HG03439 (cell line): ENCODE measurements around the gene ARHGEF6.

Experiments
- ATAC-seq: cut with Tn5 transposase; IDR thresholded peaks from one replicate; pipeline ENCODE4 v1.9.1; 2021; ENCODE audit warnings: mild to moderate bottlenecking, moderate library complexity; ENCODE audit not compliant: unreplicated experiment

ARHGEF6 gene

GRCh38 chrX:136747003-136747986 is 33.4 kb downstream of the ARHGEF6 start:
- no peak for ATAC-seq

- ATAC-seq, result no peak
These were observed 35.2 kb downstream of the ARHGEF6 start for GRCh38 chrX:136745215-136746173.

GRCh38 chrX:136742721-136743379 is 37.9 kb downstream of the ARHGEF6 start:
- no peak for ATAC-seq

DNA sequence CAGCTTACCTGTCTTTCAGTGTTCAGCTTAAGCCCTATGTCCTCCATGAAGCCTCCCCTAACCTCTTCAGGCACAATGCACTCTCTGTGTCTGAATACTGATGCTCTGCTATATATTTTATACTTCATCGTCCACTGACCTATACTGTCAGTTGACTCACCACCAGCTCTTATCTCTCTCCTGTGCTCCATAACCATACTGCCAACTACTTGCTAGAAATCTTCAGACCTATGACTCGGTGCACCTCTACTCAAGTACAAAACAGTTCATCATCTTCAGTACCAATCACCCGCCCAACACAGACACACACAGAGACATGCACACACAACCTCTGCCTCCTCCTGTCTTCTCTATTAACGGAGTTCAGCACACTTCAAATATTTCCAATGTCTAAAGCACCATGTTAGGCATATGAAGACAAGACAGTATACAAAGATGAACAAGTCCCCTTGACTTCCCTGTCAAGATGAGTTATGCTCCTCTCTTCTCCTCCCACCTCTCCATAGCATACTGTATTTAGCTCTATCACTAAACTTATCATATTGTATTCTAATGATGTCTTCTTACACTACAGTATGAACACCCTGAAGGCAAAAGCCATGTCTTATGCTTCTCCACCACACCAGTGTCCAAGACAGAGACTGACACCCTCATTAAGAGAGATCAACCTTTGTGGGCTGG is 42.5 kb downstream of the ARHGEF6 start:
- no peak for ATAC-seq

- ATAC-seq, result no peak
These were observed 44.0 kb downstream of the ARHGEF6 start for GRCh38 chrX:136736690-136737089.

- no peak for ATAC-seq
These were observed 45.1 kb downstream of the ARHGEF6 start for GRCh38 chrX:136735601-136736000.

DNA sequence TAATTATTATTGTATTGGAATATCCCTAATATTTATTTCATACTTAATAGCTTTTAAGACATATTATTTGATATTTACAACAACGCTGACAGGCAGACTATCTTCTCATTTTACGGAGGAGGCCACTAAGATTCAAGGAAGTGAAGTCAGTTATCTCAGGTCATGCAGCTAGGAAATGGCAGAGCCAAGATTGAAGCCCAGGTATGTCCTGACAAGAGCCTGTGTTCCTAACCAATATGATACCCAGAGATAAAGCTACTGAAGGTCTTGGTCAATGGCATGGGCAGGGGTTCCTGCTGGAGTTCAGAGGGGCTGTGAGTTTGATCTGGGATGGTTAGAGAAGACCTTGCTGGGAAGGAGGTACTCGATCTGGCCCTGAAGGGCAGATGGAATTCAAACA is 47.1 kb downstream of the ARHGEF6 start:
- no peak for ATAC-seq

DNA sequence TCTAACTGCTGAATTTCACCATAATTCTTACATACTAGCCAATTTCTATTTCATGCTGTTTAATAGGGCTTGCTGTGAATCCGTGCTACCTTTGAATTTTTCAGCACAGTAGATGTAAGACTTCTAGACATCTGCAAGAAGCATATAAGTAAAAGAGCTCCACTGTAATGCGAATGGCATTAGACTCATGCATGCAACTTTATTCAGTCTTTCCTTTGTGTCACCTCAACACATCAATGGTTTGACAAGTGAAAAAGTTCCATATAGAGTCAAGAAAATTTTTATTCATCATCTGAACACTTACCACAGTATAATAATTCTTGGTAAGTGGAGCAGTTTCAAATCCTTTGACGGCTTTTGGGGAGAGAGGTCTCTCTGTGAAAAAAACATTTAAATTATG is 48.9 kb downstream of the ARHGEF6 start:
- ATAC-seq, result no peak

GRCh38 chrX:136731207-136731782 is 49.4 kb downstream of the ARHGEF6 start:
- no peak for ATAC-seq

DNA sequence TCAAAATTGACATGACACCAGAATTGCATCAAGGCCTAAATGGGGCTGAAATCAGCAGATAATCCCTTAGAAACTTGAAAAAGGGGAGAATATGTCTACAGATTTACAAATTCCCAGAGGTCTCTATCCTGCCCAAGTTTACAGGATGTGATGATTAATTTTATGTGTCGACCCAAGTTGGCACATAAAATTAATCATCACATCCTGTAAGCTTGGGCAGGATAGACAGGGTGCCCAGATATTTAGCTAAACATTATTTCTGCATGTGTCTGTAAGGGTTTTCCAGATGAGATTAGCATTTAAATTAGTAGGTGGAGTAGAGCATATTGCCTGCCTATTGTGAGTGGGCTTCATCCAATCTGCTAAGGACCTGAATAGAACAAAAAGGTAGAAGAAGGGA is 52.3 kb downstream of the ARHGEF6 start:
- ATAC-seq, result no peak

GRCh38 chrX:136725441-136726104 is 55.2 kb downstream of the ARHGEF6 start:
- no peak for ATAC-seq

DNA sequence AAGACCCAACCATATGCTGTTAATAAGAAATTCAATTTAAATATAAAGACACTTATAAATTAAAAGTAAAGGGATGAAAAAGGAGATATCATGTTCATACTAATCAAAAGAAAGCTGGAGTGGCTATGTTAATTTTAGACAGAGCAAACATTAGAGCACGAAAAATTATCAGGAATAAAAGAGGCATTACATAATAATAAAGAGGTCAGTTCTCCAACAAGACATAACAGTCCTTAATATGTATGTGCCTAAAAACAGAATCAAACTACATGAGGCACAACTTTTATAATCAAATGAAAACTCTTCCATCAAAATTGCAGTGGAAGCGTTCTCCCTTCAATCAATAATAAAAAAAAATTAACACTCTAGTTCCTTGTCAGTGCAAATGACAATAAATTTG is 62.6 kb downstream of the ARHGEF6 start:
- no peak for ATAC-seq

DNA sequence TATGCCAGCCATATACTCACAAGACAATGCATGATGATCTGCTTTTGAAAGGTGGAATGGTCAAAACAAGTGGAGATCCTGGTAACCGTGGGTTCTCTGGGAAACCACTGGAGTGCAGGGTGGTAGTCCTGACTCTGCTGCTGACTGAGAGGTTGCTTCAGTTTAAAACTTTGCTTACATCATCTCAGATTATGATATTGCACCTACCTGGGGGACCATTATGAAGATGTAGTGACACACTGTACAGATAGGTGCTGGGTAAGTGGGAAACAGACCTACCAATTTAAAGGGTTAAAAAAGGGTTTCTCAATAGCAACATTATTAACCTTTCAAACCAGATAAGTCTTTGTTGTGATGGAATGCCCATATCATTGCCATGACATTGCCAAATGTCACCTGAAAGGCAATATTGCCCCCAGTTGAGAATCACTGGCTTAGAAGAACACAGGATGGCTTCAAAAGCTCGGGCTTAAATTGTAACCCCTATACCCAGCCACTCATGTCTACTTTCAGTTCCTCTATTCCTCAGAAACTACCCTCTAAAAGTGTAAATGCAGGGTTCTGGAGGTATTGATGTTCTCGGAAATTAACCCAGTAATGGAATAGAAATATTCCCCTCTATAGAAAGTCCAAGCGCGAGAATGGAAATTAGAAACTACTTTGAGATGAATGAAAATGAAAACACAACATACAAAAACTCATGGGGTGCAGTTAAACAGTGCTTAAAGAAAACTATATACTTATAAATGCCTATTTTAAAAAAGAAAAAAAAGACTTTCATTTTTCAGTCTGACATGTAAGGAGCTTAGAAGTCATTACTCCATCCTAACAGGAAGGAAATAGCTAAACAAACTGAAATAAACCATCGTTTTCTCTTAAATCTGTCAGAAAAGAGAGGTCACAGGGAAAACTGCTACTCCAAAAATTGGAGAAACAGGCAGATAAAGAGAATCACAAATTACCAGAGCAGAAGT is 65.8 kb downstream of the ARHGEF6 start:
- peak; percentile 73 for ATAC-seq

DNA sequence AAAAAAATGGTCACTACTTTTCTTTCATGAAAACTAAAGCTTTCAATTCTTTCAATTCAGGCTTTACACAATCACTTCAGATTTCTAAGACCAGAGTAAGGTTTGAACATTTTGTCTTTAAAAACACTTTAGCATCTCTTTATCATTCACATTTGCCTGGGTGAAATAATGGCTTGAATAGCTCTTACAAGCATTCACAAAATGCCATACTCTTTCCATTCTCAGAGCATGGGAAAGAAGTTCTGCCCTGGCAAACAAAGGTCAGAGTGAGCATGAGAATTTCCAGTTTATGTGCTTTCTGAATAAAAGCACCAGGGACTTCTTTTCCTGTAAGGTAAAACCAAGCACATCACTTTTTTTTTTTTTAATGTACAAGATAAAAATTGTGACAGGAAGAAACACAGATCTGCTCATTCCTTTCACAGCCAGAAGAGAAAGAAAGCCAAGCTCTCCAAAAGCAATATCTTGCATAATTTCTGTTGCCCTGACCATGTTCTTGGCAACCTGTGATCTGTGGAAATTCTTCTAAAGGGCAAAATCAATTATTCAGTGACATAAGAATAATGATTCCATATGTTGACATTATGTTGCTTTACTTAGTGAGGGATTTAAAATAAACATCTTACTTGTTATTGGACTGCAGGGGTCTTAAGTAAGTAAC is 68.0 kb downstream of the ARHGEF6 start:
- ATAC-seq, result no peak

DNA sequence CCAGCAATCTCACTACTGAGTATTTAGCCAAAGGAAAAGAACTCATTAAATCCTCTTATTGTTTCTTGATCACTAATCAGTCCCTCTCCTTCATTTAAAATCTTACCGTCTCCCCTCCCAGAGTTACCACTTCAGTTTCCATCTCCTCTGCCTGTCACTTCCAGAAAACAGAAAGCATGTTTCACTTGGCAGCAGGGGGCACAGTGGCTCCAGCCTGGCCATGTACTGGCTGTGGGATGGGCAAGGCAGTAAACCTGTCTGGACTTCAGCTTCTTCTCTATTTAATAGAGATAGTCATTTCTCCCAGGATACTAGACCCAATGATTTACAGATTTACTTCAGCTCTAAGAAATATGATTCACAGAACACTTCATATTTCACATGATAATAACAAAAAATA is 69.6 kb downstream of the ARHGEF6 start:
- ATAC-seq, result no peak

DNA sequence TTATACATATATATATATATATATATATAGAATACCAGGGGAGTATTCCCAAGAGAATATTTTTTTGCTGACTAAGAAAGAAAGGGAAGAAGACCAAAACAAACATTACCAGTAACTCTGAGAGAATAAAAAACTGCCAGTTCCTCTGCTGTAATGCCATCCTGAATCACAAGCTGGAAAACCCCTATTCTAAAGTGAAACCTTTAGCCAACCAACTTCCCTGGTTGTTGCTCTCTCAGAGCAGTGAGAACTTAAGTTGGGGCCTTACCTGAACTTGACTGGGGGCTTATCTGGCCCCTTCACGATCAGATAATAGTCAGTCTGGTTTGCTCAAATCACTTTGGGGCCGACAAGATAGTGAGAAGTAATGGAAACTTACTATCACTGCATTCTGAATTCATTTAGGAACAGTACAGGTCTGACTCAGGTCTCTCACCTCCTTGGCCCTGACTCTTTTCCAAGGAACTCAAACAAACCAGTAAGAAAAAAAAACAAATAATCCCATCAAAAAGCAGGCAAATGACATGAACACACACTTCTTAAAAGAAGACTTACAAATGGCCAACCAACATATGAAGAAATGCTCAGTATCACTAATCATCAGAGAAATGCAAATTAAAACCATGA is 70.3 kb downstream of the ARHGEF6 start:
- ATAC-seq, result peak; percentile 44

GRCh38 chrX:136708348-136708747 is 72.4 kb downstream of the ARHGEF6 start:
- ATAC-seq, result no peak
